Neural cell (in vitro differentiated cells): ENCODE data around the gene TSEN54.

Experiments
- EP300 ChIP-seq: fragments of 450-650 bp; conservative IDR thresholded peaks from 2 replicates; pipeline ENCODE4 v1.6.1; 2014; ENCODE audit warnings: antibody characterized with exemption, mild to moderate bottlenecking, moderate library complexity; ENCODE audit not compliant: poor library complexity, severe bottlenecking
- EZH2 ChIP-seq: fragments of 200-600, 300-800 bp; shearing (Covaris generic), sonication (generic); IDR thresholded peaks from 2 replicates; pipeline ENCODE4 v1.6.1; 2014; ENCODE audit warnings: antibody characterized with exemption, low read length, borderline replicate concordance, mild to moderate bottlenecking; ENCODE audit not compliant: insufficient read depth, poor library complexity, severe bottlenecking
- MXI1 ChIP-seq: fragments of 450-650 bp; conservative IDR thresholded peaks from 2 replicates; pipeline ENCODE4 v1.6.1; 2014; ENCODE audit warnings: antibody characterized with exemption, mild to moderate bottlenecking; ENCODE audit not compliant: poor library complexity, severe bottlenecking
- POLR2AphosphoS5 ChIP-seq: IDR thresholded peaks from 2 replicates; pipeline ENCODE4 v1.6.1; 2012
- RAD21 ChIP-seq: fragments of 450-650 bp; conservative IDR thresholded peaks from 2 replicates; pipeline ENCODE4 v1.6.1; 2014; ENCODE audit warnings: antibody characterized with exemption, mild to moderate bottlenecking, moderate library complexity
- SMC3 ChIP-seq: fragments of 450-650 bp; conservative IDR thresholded peaks from 2 replicates; pipeline ENCODE4 v1.6.1; 2014; ENCODE audit warnings: antibody characterized with exemption, mild to moderate bottlenecking, moderate library complexity; ENCODE audit not compliant: poor library complexity
- TAF1 ChIP-seq: IDR thresholded peaks from 2 replicates; pipeline ENCODE4 v1.6.1; 2012; ENCODE audit warnings: low read depth
- TF ChIP-seq, protein P1 (sequence below): IDR thresholded peaks from 2 replicates; pipeline ENCODE4 v1.6.1; 2012; ENCODE audit warnings: borderline replicate concordance
- TF ChIP-seq, protein P2 (sequence below): fragments of 450-650 bp; IDR thresholded peaks from 2 replicates; pipeline ENCODE4 v1.5.1; 2014; ENCODE audit warnings: antibody characterized with exemption, mild to moderate bottlenecking, moderate library complexity; ENCODE audit not compliant: poor library complexity, severe bottlenecking

DNA sequence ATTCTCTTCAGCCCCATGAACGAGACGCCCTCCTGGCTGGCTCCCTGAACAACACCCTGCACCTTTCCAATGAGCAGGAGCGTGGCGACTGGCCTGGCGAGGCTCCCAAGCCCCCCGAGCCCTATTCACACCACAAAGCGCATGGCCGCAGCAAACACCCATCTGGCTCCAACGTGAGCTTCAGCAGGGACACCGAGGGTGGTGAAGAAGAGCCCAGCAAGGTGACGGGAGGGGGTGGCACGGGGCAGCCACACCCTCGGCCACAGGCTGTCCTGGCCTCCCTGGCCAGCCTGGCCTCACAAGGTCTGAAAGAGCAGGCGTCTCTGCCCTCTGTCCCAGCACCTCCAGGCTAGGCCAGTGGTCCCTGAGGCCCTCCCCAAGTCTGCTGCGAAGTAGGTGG is 24.6 kb upstream of the TSEN54 start:
- TF ChIP-seq SMC3 (no peak), POLR2AphosphoS5 (no peak), EZH2 (no peak), TAF1 (no peak), EP300 (no peak), RAD21 (no peak), MXI1 (no peak)
- TF ChIP-seq, protein P1, sequence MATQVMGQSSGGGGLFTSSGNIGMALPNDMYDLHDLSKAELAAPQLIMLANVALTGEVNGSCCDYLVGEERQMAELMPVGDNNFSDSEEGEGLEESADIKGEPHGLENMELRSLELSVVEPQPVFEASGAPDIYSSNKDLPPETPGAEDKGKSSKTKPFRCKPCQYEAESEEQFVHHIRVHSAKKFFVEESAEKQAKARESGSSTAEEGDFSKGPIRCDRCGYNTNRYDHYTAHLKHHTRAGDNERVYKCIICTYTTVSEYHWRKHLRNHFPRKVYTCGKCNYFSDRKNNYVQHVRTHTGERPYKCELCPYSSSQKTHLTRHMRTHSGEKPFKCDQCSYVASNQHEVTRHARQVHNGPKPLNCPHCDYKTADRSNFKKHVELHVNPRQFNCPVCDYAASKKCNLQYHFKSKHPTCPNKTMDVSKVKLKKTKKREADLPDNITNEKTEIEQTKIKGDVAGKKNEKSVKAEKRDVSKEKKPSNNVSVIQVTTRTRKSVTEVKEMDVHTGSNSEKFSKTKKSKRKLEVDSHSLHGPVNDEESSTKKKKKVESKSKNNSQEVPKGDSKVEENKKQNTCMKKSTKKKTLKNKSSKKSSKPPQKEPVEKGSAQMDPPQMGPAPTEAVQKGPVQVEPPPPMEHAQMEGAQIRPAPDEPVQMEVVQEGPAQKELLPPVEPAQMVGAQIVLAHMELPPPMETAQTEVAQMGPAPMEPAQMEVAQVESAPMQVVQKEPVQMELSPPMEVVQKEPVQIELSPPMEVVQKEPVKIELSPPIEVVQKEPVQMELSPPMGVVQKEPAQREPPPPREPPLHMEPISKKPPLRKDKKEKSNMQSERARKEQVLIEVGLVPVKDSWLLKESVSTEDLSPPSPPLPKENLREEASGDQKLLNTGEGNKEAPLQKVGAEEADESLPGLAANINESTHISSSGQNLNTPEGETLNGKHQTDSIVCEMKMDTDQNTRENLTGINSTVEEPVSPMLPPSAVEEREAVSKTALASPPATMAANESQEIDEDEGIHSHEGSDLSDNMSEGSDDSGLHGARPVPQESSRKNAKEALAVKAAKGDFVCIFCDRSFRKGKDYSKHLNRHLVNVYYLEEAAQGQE, result no peak
- TF ChIP-seq, protein P2, sequence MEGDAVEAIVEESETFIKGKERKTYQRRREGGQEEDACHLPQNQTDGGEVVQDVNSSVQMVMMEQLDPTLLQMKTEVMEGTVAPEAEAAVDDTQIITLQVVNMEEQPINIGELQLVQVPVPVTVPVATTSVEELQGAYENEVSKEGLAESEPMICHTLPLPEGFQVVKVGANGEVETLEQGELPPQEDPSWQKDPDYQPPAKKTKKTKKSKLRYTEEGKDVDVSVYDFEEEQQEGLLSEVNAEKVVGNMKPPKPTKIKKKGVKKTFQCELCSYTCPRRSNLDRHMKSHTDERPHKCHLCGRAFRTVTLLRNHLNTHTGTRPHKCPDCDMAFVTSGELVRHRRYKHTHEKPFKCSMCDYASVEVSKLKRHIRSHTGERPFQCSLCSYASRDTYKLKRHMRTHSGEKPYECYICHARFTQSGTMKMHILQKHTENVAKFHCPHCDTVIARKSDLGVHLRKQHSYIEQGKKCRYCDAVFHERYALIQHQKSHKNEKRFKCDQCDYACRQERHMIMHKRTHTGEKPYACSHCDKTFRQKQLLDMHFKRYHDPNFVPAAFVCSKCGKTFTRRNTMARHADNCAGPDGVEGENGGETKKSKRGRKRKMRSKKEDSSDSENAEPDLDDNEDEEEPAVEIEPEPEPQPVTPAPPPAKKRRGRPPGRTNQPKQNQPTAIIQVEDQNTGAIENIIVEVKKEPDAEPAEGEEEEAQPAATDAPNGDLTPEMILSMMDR, result no peak
